ENCODE results near the gene SIK3. TPM values are rescaled to one million over a fixed set of nuclear protein-coding genes. Genes with fewer than 3 reads are reported as not detected.

The SIK3 gene
- total RNA-seq, 2 experiments from 2014 or later = 44.7 to 45.8 TPM

GRCh38 chr11:116866804-116867455 is 231.3 kb downstream of the SIK3 start:
- H3K4me3 Mint-ChIP-seq = no peak overlapping the region
- no peak for ATAC-seq (ENCODE audit: low read depth)
- H3K27ac Mint-ChIP-seq = no peak overlapping the region
- H3K27me3 Mint-ChIP-seq = no peaks in the 10 kb centered on the region
- peaks cover 23% of the 10 kb centered on the region for H3K36me3 Mint-ChIP-seq
- no peaks in the 10 kb centered on the region for H3K9me3 Mint-ChIP-seq
- peaks cover 8% of the 10 kb centered on the region for H3K4me1 Mint-ChIP-seq
- POLR2A ChIA-PET = no interaction called here
- no peak for DNase-seq

GRCh38 chr11:116865696-116866095 is 232.5 kb downstream of the SIK3 start:
- Mint-ChIP-seq H3K4me1 (peaks cover 7% of the 10 kb centered on the region), H3K27me3 (no peaks in the 10 kb centered on the region), H3K4me3 (no peak overlapping the region), H3K27ac (no peak overlapping the region), H3K9me3 (no peaks in the 10 kb centered on the region), H3K36me3 (peaks cover 26% of the 10 kb centered on the region)
- DNase-seq (no peak), ATAC-seq (ENCODE audit: low read depth) (no peak)
- POLR2A ChIA-PET = no interaction called here

- Mint-ChIP-seq H3K4me1 (peaks cover 4% of the 10 kb centered on the region), H3K27me3 (no peaks in the 10 kb centered on the region), H3K9me3 (no peaks in the 10 kb centered on the region), H3K27ac (no peak overlapping the region), H3K4me3 (no peak overlapping the region), H3K36me3 (peaks cover 24% of the 10 kb centered on the region)
- DNase-seq = no peak
- no peak for ATAC-seq (ENCODE audit: low read depth)
- POLR2A ChIA-PET = no interaction called here
These were observed 233.7 kb downstream of the SIK3 start for GRCh38 chr11:116864531-116864930.

- no peak overlapping the region for H3K4me3 Mint-ChIP-seq
- H3K27ac Mint-ChIP-seq = no peak overlapping the region
- no peak for ATAC-seq (ENCODE audit: low read depth)
- H3K27me3 Mint-ChIP-seq = no peaks in the 10 kb centered on the region
- H3K36me3 Mint-ChIP-seq = peaks cover 28% of the 10 kb centered on the region
- H3K4me1 Mint-ChIP-seq = peaks cover 4% of the 10 kb centered on the region
- no peak for DNase-seq
- POLR2A ChIA-PET = interaction anchor here (1.6 kb wide), 1 partner anchor 9 kb away, joined by 5 read pairs; no protein-coding TSS in a partner anchor
- H3K9me3 Mint-ChIP-seq = no peaks in the 10 kb centered on the region
These were observed 235.3 kb downstream of the SIK3 start for GRCh38 chr11:116862951-116863350.

GRCh38 chr11:116862185-116862584 is 236.0 kb downstream of the SIK3 start:
- no peak for DNase-seq
- Mint-ChIP-seq H3K4me1 (peaks cover 4% of the 10 kb centered on the region), H3K27ac (no peak overlapping the region), H3K36me3 (peaks cover 23% of the 10 kb centered on the region), H3K9me3 (no peaks in the 10 kb centered on the region), H3K4me3 (no peak overlapping the region), H3K27me3 (no peaks in the 10 kb centered on the region)
- ATAC-seq (ENCODE audit: low read depth) = no peak
- POLR2A ChIA-PET = interaction anchor here (1.6 kb wide), 1 partner anchor 8 kb away, joined by 5 read pairs; no protein-coding TSS in a partner anchor

- no peaks in the 10 kb centered on the region for H3K9me3 Mint-ChIP-seq
- POLR2A ChIA-PET = interaction anchor here (1.6 kb wide), 1 partner anchor 7 kb away, joined by 5 read pairs; no protein-coding TSS in a partner anchor
These were observed 236.7 kb downstream of the SIK3 start for GRCh38 chr11:116861539-116861938.

GRCh38 chr11:116860303-116860702 is 237.9 kb downstream of the SIK3 start:
- peaks cover 31% of the 10 kb centered on the region for H3K36me3 Mint-ChIP-seq
- POLR2A ChIA-PET = no interaction called here
- no peak overlapping the region for H3K27ac Mint-ChIP-seq

More at GRCh38 chr11:116861539-116861938, 236.7 kb downstream of the SIK3 start:
- Mint-ChIP-seq H3K4me3 (no peak overlapping the region), H3K36me3 (peaks cover 27% of the 10 kb centered on the region), H3K4me1 (peaks cover 4% of the 10 kb centered on the region), H3K27me3 (no peaks in the 10 kb centered on the region), H3K27ac (no peak overlapping the region)
- ATAC-seq (ENCODE audit: low read depth) = no peak
- no peak for DNase-seq

GRCh38 chr11:116859175-116859574 is 239.1 kb downstream of the SIK3 start:
- no peak for DNase-seq
- POLR2A ChIA-PET = no interaction called here
- H3K27me3 Mint-ChIP-seq = no peaks in the 10 kb centered on the region
- peaks cover 16% of the 10 kb centered on the region for H3K4me1 Mint-ChIP-seq
- ATAC-seq (ENCODE audit: low read depth) = no peak
- H3K27ac Mint-ChIP-seq = no peak overlapping the region
- H3K9me3 Mint-ChIP-seq = no peaks in the 10 kb centered on the region
- peaks cover 37% of the 10 kb centered on the region for H3K36me3 Mint-ChIP-seq
- no peak overlapping the region for H3K4me3 Mint-ChIP-seq

More at GRCh38 chr11:116860303-116860702, 237.9 kb downstream of the SIK3 start:
- ATAC-seq (ENCODE audit: low read depth) (no peak), DNase-seq (no peak)
- Mint-ChIP-seq H3K4me1 (peaks cover 10% of the 10 kb centered on the region), H3K9me3 (no peaks in the 10 kb centered on the region), H3K27me3 (no peaks in the 10 kb centered on the region), H3K4me3 (no peak overlapping the region)

GRCh38 chr11:116857936-116858335 is 240.3 kb downstream of the SIK3 start:
- POLR2A ChIA-PET = no interaction called here
- no peaks in the 10 kb centered on the region for H3K9me3 Mint-ChIP-seq
- no peak overlapping the region for H3K27ac Mint-ChIP-seq
- no peaks in the 10 kb centered on the region for H3K27me3 Mint-ChIP-seq
- DNase-seq (no peak), ATAC-seq (ENCODE audit: low read depth) (no peak)
- H3K4me3 Mint-ChIP-seq = no peak overlapping the region
- peaks cover 29% of the 10 kb centered on the region for H3K4me1 Mint-ChIP-seq
- peaks cover 36% of the 10 kb centered on the region for H3K36me3 Mint-ChIP-seq

- H3K4me1 Mint-ChIP-seq = peaks cover 35% of the 10 kb centered on the region
- no peak overlapping the region for H3K4me3 Mint-ChIP-seq
- H3K36me3 Mint-ChIP-seq = peaks cover 36% of the 10 kb centered on the region
- POLR2A ChIA-PET = no interaction called here
- no peaks in the 10 kb centered on the region for H3K27me3 Mint-ChIP-seq
- H3K9me3 Mint-ChIP-seq = no peaks in the 10 kb centered on the region
- ATAC-seq (ENCODE audit: low read depth) = no peak
- no peak for DNase-seq
- no peak overlapping the region for H3K27ac Mint-ChIP-seq
These were observed 240.9 kb downstream of the SIK3 start for GRCh38 chr11:116857316-116857715.

GRCh38 chr11:116856423-116856822 is 241.8 kb downstream of the SIK3 start:
- peak overlapping the region; percentile 25 for H3K27ac Mint-ChIP-seq

GRCh38 chr11:116855413-116855812 is 242.8 kb downstream of the SIK3 start:
- POLR2A ChIA-PET = interaction anchor here (2.7 to 5.9 kb wide), 3 partner anchors 20 to 289 kb away, joined by 12 to 60 read pairs (median 31); partner anchors contain the start of genes PAFAH1B2 and SIK3
- Mint-ChIP-seq H3K27ac (peak overlapping the region; percentile 89), H3K36me3 (peaks cover 25% of the 10 kb centered on the region), H3K4me3 (peak overlapping the region; percentile 5), H3K27me3 (no peaks in the 10 kb centered on the region), H3K9me3 (no peaks in the 10 kb centered on the region), H3K4me1 (peaks cover 46% of the 10 kb centered on the region)
- no peak for ATAC-seq (ENCODE audit: low read depth)
- no peak for DNase-seq

More at GRCh38 chr11:116856423-116856822, 241.8 kb downstream of the SIK3 start:
- Mint-ChIP-seq H3K36me3 (peaks cover 32% of the 10 kb centered on the region), H3K9me3 (no peaks in the 10 kb centered on the region), H3K27me3 (no peaks in the 10 kb centered on the region), H3K4me3 (no peak overlapping the region), H3K4me1 (peaks cover 40% of the 10 kb centered on the region)
- POLR2A ChIA-PET = interaction anchor here (4.0 kb wide), 1 partner anchor 242 kb away, joined by 31 read pairs; the partner anchor contains the start of gene SIK3
- DNase-seq = no peak
- no peak for ATAC-seq (ENCODE audit: low read depth)

GRCh38 chr11:116853461-116854073 is 244.7 kb downstream of the SIK3 start:
- ATAC-seq (ENCODE audit: low read depth) (peak; percentile 96), DNase-seq (peak; percentile 50)
- no peaks in the 10 kb centered on the region for H3K27me3 Mint-ChIP-seq
- no peaks in the 10 kb centered on the region for H3K9me3 Mint-ChIP-seq
- H3K4me1 Mint-ChIP-seq = peaks cover 56% of the 10 kb centered on the region
- peaks cover 31% of the 10 kb centered on the region for H3K36me3 Mint-ChIP-seq
- POLR2A ChIA-PET = interaction anchor here (0.6 to 5.9 kb wide), 10 partner anchors 9 to 378 kb away, joined by 3 to 60 read pairs (median 5); partner anchors contain the start of genes PAFAH1B2, PCSK7, SIK3 and ZPR1
- peak overlapping the region; percentile 98 for H3K27ac Mint-ChIP-seq
- peak overlapping the region; percentile 84 for H3K4me3 Mint-ChIP-seq
